8988T (cell line): Measurements from ENCODE around the gene ABCA3.

Source experiments
- DNase-seq: peaks from one replicate; pipeline ENCODE4 v3.0.0; 2011

Gene ABCA3

DNA sequence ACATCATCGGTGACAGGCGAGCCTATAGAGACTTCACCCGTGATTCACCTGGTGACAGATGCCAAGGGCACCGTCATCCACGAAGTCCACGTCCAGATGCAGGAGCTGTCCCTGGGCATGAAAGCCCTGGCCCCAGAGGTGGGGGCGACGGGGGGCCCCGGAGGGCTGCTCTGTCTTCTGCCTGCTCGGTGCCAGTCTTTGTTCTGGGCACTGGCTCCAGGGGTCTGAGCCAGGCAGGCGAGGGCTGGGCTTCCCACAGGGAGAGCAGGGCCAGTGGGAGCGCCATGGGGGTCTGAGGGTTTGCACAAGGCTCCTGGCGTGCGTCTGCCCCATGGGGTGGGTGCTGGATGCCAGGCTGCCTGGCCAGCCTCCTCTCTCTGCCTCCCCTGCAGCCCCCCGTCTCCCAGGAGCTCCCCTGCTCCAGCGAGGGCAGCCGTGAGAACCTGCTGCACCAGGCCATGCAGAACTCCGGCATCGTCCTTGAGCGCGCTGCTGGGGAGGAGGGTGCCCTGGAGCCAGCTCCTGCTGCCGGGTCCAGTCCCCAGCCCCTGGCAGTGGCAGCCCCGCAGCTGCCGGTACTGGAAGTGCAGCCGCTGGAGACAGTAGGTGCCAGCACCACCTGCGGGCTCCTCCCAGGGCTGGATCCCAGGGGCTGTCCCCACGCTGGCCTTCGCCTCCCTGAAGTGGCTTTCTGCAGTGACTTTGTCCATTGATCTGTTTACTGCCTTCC is 107.3 kb downstream of the ABCA3 start:
- DNase-seq: no peak

- DNase-seq: no peak
Measured at GRCh38 chr16:2232094-2232990, 108.2 kb downstream of the ABCA3 start.

DNA sequence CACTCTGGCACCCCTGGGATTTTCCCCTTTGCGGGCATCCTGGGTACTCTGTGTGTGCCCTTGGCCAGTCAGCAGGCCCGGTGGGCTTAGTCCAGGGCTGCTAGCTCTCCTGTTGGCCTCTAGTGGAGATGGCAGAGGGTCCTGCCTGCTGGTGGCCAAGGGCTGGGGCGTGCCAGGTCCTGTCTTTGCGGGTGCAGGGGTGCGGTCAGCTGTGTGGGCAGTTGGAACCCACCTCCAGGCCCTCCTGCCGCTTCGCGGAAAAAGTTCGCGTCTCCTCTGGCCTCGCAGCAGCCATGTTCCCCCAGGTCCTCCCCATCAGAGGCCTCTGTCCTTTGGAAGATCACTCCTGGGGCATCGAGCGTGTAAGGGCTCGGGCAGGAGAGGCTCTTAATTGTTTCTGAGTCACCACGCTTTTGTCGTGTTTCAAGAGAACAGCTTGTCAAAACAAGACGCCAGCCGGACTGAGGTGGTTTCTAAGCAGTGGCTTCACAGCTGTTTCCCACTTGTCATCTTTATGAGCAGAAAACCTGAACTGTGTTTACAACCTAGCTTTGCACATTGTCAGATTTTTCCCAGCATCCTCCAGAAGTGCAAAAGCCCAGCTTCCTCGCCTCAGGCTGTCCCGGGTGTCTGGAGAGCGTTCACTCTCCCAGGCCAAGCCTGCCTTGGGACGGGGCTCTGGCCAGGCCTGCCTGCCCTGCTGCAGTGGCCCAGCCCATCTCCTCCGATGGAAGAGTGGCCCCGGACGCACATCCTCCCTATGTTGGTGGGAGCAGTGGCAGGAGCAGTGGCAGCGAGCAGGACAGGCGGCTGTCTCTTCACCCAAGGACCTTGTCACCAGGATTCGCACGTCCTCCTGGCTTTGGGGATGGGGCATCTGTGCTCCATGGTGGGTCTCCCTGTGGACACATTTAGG is 109.3 kb downstream of the ABCA3 start:
- DNase-seq: no peak

DNA sequence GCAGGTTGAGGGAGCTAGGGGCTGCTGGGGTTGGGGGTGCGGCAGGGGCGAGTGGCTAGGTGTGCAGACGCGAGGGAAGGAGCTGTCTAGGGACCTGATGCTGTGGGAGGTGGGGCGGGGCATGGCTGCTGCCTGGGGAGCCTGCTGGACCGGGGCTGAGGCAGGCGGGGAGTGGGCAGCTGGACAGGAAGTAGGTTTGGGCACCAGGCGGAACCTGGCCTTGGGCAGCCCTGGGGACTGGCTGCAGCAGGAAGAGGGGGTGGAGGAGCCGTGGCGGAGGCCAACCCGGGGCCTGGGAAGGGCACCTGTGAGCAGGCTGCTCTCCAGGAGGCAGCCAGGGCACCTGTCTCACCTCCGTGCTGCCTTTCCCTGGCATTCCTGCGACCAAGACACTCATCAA is 110.2 kb downstream of the ABCA3 start:
- DNase-seq: no peak

- no peak for DNase-seq
Measured at GRCh38 chr16:2229632-2230250, 110.8 kb downstream of the ABCA3 start.

GRCh38 chr16:2229091-2229490 is 111.4 kb downstream of the ABCA3 start:
- no peak for DNase-seq

DNA sequence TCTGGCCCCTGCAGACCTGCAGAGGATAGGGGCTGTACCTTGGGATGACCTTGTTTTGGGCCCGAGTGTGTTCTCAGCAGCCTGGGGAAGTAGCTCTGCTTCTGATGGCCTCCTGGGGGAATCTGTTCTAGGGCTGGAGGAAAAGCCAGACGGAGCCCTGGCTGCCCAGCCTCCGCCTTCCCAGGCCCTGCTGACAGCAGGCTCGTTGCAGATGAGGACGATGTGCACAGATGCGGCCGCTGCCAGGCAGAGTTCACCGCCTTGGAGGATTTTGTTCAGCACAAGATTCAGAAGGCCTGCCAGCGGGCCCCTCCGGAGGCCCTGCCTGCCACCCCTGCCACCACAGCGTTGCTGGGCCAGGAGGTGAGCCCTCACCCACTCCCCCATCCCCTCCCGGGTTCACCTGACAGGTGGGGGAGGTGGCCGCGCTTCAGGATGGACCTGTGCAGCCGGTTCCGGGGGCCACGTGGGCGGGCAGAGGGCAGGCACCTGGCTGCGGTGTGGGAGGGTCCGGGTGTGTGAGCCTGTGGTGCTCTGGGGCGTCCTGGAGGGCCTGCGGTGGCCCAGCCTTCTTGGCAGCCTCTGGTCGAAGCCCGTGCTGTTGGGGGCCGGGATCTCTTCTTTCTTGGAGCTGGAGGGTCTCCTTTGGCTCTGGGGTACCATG is 112.2 kb downstream of the ABCA3 start:
- no peak for DNase-seq

- DNase-seq: no peak
Measured at GRCh38 chr16:2226918-2227317, 113.6 kb downstream of the ABCA3 start.

- DNase-seq: no peak
Measured at GRCh38 chr16:2226245-2226793, 114.2 kb downstream of the ABCA3 start.
